ENCODE results near the gene FNDC3B.
A peak's percentile ranks its signal among the peaks of the same experiment; 100 is the strongest.
"Not testable (repeated sequence)": the region's sequence is repeated elsewhere in the genome, so short reads cannot be mapped to it uniquely, and the experiment has no call there.

The FNDC3B gene

GRCh38 chr3:172031996-172032395, 7.4 kb upstream of the FNDC3B start:
- DNase-seq (ENCODE audit: low read depth), result no peak

GRCh38 chr3:172033396-172033795, 6.0 kb upstream of the FNDC3B start:
- DNase-seq (ENCODE audit: low read depth), result no peak

DNA sequence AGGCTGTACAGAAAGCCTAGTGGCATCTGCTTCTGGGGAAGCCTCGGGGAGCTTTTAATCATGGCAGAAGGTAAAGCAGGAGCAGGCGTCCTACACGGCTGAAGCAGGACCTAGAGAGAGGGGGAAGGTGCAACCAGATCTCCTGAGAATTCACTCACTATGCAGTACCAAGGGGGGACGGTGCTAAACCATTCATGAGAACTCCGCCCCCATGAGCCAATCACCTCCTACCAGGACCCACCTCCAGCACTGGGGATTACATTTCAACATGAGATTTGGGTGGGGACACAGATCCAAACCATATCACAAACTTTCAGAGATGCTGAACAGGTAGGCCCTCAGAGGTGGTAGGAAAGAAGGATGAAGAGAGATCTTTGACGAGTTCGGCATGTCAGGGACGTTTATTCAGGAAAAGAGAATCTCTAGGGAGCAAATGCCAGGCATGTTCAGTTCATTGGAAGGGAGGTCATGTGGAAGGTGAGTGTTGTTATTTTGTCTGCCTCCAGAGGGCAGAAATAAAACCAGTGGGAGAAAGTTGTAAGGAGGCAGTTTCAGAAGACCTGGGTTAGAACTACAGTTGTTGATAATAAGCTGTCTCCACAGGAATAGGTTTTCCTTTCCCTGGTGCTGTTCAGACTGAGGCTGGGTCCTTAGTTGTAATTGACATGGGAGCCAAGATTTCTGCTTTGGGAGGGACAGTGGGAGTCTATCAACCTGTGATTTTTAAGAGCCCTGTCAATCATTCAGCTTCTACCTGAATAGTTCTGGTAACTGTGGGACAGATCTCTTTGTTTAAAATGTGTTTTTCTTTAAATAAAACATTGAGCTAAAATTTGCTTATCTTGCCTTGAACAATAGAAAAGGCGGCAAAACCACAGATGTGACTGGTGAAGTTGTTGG, 4.3 kb upstream of the FNDC3B start:
- DNase-seq (ENCODE audit: low read depth), result no peak

DNA sequence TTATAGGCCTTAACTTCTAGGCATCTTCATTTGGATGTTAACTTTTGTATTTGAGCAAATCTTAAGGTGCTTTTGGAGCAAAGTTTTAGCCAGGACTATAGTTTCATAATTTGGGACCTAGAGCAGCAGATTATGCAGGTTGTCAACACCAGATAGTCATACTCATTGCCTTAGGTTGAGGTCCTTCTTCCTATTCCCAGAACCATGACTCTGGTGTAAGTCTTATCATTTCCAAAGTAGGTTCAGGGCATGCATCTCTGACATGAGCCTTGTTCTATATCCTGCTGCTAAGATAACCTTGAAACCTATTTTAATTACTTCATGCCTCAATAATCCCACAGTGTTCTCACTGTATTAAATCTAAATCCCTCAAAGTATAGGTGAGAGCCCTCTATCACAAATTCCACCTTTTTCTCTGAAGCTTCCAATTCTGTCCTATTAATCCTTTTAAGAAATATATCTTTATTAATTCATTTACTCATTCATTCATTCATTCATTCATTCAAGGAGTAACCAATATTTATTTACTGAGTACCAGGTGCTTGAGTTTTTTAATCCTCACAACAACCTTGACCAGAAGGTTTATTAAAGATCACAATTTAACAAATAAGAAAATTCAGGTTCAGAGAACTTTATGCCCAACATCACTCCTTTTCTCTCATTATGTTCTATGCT, 2.7 kb upstream of the FNDC3B start:
- no peak for DNase-seq (ENCODE audit: low read depth)

GRCh38 chr3:172038798-172039435, 461 bp upstream of the FNDC3B start:
- no peak for DNase-seq (ENCODE audit: low read depth)

DNA sequence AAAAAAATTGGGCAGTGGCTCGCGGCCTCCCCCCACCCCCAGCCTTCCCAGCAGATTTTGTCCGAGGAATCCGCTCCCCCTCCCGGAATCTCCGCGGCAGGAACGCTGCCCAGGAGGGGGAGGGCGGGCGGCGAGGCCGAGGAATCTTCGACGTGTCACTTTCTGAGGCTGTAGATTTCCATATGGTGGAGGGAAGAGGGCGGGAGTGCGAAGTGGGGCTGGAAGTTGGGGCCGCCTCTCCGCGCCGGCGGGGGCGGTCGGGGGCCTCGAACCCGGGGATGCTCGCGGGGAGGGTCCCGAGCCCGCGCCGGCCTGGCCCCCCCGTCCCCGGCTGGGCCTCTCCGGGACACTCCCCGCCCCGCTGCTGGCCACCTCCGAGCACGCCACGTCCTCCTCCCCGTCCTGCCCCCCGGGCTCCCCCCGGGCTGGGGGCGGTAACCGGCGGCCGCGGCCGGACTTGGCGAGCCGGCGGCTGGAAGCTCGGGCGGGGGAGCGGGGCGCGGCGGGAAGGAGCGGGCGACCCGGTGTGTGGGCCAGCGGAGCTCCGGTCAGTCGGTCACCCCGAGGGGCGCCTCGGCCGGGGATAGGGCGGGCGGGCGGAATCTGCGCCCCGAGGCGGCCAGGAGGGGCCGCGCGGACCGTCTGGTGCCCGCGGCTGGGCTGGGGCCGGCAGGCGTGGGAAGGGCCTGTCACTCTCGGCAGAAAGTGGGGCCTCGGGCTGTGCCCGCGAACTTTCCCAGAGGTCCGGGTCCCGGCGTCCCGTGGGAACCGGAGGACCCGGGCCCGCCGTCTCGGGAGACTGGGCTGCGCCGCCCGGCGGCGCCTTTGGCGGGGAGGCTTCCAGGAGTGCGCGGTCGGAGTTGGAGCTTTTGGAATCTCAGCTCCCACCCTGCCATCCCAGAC, 951 bp downstream of the FNDC3B start:
- peak; percentile 19 for DNase-seq (ENCODE audit: low read depth)

GRCh38 chr3:172040981-172041963, 1.9 kb downstream of the FNDC3B start:
- no peak for DNase-seq (ENCODE audit: low read depth)

DNA sequence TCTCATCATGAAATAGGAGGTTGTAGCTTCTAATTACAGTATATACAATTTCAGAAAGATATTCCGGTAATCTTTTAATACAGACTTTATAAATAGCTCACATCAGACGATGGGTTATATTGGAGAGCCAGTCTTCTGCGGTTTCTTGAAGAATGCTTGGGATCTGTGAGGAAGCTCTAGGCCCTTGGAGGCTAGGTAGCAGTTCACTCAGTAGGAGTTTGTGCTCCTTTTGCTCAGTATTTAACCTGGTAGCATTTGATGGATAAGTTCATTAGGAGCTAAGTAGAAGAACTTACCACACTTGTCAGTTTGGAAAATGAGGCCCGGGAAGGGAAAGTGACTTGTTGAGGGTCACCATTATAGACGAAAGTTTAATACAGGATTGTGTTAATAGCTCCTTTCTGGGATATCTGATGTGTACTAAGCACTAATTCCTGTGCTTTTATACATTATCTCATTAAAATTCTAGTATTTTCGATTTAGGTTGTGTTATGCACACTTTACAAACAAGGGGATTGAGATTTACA, 2.8 kb downstream of the FNDC3B start:
- DNase-seq (ENCODE audit: low read depth), result no peak

DNA sequence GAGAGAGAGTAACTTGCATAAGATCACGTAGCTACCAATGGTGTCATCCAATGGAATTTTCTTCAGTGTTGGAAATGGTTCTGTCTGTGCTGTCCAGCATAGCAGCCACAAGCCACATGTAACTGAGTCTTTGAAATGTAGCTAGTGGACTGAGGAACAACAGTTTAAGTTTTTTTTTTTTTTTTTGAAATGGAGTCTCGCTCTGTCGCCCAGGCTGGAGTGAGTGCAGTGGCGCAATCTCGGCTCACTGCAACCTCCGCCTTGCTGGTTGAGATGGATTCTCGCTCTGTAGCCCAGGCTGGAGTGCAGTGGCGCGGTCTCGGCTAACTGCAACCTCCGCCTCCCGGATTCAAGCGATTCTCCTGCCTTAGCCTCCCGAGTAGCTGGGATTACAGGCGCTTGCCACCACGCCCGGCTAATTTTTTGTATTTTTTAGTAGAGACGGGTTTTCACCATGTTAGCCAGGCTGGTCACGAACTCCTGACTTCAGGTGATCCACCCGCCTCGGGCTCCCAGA, 3.3 kb downstream of the FNDC3B start:
- DNase-seq (ENCODE audit: low read depth), result not testable (repeated sequence)

DNA sequence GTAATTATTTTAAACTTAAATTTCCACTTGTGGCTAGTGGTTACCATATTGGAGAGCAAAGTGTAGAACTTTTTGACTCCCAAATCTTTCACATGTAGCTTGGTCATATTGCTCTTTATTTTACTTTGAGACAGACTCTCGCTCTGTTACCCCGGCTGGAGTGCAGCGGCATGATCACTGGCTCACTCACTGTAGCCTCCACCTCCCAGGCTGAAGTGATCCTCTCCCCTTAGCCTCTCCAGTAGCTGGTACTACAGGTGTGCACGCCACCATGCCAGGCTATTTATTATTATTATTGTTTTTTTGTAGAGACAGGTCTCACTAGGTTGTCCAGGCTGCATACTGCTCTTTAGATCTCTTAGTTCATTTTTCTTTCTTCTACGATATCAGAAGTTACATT, 3.9 kb downstream of the FNDC3B start:
- no peak for DNase-seq (ENCODE audit: low read depth)

GRCh38 chr3:172043766-172044165, 4.4 kb downstream of the FNDC3B start:
- no peak for DNase-seq (ENCODE audit: low read depth)

GRCh38 chr3:172044833-172045585, 5.6 kb downstream of the FNDC3B start:
- no peak for DNase-seq (ENCODE audit: low read depth)

DNA sequence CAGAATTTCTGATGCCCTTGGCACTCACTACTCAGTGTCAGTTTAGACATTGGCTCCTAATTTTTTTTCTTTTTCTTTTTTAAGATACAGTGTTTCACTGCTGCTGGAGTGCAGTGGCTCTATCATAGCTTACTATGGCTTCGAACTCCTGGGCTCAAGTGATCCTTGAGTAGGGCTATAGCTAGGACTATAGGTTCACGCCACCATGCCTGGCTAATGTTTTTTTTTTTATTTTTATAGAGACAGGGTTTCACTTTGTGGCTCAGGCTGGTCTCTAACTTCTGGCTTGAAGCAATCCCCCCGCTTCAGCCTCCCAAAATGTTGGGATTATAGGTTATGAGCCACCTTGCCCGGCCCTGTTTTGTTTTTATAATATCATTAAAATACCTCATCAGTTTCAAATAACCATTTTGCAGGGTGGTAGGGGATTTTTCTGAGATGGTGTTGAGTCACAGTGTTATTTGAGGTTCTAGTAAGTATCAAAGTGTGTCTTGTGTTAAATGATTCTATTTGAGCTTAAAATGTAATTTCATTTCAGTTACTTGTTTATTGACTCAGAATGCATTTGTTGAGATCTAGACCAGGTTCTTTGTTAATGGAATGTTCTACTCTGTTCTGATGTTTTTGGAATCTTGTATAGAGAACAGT, 7.0 kb downstream of the FNDC3B start:
- no peak for DNase-seq (ENCODE audit: low read depth)

DNA sequence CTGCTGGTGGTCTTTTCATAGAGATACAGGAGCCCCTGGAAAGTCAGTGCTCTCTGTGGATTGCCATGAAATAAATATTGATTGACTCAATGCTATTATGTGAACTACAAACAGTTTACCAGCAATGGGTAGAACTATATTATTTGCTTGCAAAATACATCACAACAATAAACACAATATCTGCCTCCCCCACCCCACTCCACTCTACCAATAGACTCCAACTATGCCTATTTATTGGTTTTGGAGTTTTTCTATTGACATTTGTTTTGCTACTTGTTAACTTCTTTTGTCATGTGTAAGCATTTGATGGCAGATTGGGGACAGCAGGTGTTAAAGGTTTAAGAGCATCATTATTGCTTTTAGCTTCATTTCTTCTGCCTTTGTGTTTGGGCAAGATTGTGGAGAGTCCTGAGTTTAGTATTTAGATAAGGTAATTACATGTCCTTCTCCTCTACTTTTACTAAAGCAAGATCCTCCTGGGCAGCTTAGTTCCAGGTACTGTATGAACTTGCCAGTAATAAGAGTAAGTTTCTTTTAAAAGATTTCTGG, 8.3 kb downstream of the FNDC3B start:
- DNase-seq (ENCODE audit: low read depth), result no peak

- no peak for DNase-seq (ENCODE audit: low read depth)
These were observed 9.2 kb downstream of the FNDC3B start for GRCh38 chr3:172048599-172048998.

- DNase-seq (ENCODE audit: low read depth), result no peak
These were observed 12.1 kb downstream of the FNDC3B start for GRCh38 chr3:172051310-172051956.

- no peak for DNase-seq (ENCODE audit: low read depth)
These were observed 12.6 kb downstream of the FNDC3B start for GRCh38 chr3:172051957-172052354.

DNA sequence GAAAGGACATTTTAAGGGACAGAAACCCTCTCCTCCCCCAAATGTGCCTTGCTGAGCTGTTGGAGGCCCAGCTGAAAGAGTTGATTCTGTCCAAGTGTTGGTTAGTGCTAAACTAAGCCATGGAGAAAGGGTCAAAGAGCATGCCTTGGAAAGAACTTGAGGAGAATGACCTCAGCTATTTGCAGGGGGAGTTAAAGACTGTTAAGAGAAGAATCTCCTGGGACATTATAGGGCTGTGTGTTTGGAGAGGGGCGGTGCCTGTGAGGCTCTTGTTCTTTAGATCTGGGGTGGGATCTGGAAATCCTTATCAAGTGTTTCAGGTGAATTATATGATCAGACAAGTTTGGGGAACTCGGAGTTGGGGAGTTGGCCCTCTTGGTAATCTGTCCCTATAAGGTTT, 13.0 kb downstream of the FNDC3B start:
- no peak for DNase-seq (ENCODE audit: low read depth)

Measured in activated T-cell treated with anti-CD3 and anti-CD28 coated beads for 48 hours (primary cell).